HG03571 (cell line): Measurements from ENCODE around the gene POU5F1.

Source experiments
- ATAC-seq: cut with Tn5 transposase; IDR thresholded peaks from one replicate; pipeline ENCODE4 v1.9.1; 2021; ENCODE audit not compliant: unreplicated experiment

The POU5F1 gene

DNA sequence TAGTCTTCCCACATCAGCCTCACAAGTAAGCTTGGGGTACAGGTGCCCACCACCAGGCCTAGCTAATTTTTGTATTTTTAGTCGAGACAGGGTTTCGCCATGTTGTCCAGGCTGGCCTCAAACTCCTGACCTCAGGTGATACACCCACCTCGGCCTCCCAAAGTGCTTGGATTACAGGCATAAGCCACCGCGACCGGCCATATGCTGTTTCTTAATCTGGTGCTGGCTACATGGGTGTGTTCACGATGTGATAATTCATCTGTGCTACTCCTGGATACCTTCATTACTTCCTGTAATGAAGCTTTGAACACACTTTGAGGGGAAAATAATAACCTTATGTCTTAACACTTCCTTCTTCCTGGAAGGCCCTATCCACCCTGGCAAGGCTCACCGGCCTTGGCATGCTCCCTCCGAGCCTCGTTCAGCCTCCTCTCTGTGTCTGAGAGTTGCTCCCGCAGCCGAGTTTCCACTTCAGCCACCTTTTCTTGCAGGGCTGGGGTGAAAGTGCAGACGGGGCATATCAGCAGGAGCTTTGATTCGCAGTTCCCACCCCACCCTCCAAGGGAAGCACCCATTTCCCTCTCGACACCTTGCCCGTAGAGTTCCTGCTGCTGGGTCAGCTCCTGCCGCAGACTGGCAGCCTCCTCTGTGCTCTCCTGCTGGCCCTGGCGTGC lies 26.0 kb downstream of the POU5F1 start:
- ATAC-seq: no peak

DNA sequence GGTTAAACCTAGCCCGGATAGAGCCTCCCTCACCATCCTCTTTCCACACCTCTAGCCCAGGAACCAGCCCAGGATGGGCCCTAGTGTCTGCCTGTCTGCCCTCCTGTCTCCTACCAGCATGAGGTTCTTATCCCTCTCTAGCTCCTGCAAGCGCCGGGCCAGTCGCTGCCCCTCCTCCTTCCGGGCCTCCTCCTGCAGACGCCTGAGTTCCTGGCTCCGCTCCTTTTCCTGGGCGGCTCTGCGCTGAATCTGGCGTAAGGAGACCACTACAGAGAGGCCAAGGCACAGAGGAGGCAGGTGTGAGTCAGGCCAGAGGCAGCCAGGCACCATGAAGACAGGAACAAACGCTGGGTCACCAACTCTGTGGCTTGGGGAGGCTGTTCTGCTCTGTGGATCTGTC lies 27.3 kb downstream of the POU5F1 start:
- ATAC-seq: no peak

DNA sequence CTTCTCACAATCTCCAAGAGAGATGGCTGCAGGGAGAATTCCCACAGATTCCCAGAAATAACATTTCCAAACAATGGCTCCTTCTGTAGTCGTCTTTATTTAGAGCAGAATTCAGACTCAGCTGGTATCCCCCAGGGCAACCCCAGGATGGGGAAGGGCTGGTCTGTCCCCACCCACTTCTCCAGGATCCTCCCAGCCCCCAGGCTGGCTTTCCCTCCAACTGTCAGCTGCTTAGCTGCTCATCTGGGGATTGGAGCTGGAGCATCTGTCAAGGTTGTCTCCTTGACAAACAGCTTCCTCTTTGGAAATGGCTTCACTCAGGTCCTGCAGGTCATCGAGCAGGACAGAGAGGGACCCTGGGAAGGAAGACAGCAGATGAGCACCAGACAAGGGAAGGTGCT lies 28.1 kb downstream of the POU5F1 start:
- ATAC-seq: no peak

DNA sequence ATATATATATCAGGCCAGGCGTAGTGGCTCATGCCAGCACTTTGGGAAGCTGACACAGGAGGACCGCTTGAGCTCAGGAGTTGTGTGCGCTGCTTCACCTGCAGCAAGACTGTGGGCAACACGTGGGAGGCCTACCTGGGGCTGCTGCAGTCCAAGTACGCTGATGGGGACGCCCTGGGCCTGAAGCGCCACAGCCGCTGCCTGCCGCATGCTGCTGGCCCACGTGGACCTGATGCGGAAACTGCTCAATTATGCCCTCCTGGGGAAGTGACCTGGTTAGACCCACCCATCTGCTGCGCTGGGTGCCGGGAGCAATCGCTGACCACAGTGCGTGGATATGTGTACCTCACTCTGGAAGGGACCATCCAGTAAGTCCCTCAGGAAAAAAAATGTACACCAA lies 29.8 kb downstream of the POU5F1 start:
- no peak for ATAC-seq

DNA sequence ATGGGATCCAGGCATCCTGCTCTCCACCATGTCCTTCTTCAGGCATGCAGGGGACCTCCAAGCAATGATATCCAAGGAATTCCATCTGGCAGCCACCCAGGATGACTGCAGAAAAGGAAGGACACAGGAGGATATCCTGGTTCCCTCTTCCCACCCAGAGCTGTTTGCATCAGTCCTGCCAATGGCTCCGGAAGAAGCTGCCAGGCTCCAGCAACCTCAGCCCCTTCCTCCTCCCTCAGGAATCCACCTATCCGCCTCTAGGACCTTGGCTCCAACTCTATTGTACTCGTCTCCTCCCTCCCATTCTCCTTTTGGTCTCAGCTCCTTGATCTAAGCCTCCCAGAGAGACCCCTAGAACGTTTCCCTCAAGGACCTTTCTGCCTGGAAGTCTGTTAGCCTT lies 30.9 kb downstream of the POU5F1 start:
- ATAC-seq: no peak

DNA sequence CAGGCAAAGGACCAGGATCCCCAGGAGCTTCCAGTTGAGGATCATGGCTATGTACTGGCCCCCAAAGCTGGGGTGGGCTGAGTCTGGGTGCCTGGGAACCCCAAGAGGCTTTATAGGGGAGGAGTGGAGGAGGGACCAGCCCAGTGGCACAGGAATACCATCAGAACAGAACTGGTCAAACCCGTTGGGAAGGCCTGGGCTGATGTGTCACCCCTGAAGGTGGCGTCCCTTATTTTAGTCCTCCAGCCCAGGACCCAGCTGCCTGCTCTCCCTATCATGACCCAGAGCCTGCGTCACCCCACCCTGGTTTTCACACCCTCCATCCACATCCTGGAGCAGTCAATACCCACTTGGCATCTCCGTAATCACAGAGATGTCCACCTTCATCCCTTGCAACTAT lies 31.5 kb downstream of the POU5F1 start, which contains the start of gene PSORS1C2:
Gene PSORS1C2, minus strand, starts transcription at position 85 of the 400 bp plus-strand sequence. Its CDS starts 40 bp downstream, at position 45.
- no peak for ATAC-seq

DNA sequence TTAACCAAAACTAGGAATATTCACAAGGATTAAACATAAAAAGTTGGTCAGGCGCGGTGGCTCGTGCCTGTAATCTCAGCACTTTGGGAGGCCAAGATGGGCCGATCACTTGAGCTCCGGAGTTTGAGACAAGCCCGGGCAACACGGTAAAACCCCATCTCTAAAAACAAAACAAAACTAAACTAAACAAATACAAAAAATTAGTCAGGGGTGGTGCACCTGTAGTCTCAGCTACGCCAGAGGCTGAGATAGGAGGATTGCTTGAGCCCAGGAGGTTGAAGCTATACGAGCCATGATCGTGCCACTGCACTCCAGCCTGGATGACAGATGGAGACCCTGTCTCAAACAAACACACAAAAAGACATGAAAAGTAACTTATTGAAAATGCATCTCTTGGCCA lies 34.8 kb downstream of the POU5F1 start:
- no peak for ATAC-seq

DNA sequence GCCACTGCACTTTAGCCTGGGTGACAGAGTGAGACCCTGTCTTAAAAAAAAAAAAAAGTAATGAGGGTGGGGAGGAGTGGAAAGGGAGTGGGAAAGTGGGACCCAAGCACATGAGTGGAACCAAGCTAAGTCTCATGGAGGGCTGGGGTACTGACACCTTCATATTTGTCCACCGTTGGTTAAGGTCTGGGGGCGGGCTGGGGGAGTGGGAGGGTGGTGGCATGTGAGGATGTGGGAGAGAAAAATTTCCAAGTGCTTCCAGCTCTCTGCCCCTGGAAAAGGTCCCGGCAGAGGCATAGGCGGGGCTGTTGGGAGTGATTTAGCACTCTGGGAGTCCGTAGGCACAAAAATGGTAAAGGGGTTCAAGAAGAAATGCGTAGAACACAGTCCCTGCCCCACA lies 37.7 kb downstream of the POU5F1 start:
- ATAC-seq: no peak

DNA sequence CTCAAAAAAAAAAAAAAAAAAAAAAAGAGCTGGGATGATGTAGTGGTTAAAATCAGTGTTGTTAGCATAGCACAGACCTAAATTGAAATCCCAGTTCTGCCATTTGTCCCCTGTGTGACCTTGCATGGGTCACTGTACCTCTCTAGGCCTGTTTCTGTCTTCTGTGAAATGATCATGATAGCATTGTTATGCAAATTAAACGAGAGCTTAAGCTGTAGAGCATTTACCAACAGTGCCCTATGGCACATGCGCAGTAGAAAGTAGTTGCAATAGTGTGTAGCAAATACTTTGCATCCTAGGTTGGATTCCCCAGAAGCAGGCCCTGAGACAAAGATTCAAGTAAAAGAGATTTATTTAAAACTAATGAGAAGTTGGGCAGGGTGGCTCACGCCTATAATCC lies 38.9 kb downstream of the POU5F1 start:
- no peak for ATAC-seq

DNA sequence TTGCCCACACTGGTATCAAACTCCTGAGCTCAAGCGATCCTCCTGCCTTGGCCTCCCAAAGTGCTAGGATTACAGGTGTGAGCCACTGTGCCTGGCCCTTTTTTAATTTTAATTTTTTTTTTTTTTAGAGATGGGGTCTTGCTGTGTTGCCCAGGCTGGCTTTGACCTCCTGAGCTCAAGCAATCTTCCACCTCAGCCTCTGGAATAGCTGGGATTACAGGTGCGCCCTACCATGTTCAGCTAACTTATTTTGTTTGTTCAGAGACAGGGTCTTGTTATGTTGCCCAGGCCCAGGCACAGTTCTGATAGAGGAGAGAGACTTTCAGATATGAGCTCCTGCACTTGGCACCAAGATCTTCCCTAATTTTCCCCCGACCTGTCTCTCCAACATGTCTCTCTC lies 39.7 kb downstream of the POU5F1 start:
- no peak for ATAC-seq

DNA sequence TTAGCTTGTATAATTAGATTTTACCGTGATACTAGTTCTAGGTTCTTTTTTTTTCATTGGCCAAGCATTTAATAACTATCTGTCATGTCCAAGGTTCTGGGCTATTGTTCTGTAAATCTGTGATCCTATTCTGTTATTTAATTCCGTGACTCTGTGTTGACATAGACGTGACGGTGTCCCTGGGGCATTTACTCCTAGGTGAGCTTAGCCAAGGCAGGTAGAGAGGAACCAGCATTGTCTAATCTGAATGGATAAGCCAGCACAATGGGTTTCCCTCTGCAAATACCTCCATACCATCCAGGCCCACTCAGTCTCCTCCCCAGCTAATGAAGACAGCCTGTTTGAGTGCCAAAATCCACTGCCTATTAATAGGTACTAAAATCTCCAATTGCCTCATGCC lies 41.4 kb downstream of the POU5F1 start:
- no peak for ATAC-seq

DNA sequence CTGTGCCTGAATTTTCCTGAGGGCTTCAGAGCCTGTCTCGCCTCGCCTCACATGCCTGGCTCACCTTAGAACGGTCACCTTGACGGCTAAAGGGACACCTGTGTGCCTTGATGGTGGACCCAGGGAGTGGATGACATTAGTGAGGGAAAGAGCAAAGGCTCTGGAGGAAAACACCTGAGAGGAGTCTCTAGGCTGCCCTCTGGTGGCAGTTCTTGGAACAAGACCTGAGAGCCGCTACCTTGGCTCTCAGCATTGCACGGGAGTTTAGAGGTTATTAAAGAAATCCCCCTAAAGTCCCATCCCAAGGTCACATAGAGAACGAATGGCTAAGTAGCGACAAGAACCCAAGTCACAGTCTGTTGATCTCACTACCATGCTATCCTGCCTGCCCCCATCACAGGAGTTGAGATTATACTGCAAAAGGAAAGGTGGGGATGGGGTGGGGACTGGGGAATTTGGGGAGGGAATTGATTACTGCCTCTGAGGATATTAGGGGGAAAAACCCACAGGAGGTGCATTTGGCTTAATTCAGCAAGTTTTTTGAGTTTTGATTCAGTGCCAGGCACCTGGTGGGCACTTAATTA lies 42.3 kb downstream of the POU5F1 start:
- ATAC-seq: no peak

DNA sequence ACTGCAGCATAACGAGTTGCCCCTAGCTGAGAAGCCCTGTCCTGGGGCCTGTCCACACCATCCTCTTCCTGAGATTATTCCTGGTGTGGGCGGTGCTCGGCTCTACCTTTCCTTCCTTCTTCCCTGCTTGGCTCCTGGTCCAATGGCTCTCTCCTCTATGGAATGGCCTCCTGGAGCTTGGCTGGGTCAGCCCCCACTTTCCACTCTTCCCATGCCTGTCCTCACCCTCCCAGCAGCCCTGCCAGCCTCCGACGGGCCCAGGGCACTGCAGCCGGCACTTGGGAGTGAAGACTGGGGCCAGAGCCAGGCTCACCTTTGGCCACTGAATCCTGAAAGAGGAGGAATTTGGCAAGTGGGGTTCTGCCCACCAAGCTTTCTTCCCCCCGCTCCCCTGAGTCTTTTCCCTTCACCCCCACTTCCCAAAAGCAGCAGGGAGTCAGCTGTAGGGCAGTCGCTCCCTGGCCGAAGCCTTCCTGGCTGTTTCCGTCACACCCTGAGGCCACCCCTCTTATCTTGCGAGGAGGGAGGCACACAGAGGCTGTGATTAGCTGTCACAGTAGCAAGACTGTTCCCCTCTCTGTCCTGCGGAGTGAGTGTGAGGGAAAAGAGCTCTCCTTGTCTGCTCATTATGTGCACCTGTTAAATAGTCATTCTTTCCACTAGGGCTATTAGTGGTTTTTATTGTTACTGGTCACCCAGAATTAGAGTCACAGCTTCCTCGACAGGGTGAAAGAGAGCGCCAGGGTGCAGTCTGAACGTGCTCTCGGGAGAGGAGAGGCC lies 43.9 kb downstream of the POU5F1 start:
- no peak for ATAC-seq

DNA sequence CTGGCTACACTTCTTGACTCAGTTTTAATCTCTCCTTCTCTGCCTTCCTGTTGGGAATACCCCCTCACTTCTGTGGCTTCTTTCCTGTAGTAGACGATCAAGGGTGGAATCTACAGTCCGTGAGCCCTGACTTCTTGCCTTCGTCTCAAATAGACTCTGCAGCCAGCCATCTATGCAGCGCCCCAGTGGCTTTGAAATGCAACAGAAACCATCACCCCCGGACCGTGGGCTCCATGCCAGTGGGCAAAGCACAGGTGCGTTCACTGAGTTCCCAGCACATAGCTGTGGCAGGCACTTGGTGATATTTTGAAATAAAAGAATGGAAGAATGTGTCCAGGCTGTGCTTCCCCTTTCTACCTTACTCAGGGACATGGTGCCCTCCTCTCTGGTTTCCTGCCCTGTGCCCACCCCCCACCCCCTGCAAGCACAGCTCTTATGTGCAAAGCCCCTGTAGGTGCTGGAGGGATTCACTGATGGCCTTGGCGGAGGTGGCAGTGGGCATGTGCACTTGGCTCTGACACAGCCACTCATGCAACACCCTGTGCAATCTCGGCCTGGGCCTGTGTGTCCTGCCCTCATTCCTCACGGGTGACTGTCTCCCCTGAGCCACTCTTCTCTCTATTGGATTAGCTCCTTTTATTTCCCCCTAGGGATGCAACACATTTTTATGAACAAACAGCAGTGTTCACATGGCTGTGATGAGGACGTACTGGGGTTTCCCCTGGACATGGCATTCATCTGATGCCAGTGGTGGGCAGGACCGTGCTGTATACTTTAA lies 44.7 kb downstream of the POU5F1 start:
- ATAC-seq: no peak

DNA sequence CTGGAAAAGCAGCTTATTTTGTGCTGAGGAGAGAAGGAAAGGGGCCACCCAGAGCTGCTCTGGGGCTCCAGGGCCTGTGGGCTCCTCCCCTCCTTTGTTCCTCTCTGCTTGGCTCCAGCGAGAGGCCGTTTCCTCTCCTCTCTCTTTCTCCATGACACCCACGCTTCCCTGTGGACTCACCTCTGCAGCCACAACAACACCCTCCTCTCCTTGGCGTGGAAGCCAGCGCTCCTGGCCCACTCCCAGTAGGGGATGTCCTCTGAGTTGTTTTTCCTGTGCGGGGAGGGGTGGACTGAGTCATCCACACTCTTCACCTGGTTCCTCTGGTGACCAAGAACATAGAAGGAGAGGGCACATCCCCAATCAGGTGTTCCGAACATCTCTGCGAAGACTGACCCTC lies 45.3 kb downstream of the POU5F1 start:
- ATAC-seq: no peak

DNA sequence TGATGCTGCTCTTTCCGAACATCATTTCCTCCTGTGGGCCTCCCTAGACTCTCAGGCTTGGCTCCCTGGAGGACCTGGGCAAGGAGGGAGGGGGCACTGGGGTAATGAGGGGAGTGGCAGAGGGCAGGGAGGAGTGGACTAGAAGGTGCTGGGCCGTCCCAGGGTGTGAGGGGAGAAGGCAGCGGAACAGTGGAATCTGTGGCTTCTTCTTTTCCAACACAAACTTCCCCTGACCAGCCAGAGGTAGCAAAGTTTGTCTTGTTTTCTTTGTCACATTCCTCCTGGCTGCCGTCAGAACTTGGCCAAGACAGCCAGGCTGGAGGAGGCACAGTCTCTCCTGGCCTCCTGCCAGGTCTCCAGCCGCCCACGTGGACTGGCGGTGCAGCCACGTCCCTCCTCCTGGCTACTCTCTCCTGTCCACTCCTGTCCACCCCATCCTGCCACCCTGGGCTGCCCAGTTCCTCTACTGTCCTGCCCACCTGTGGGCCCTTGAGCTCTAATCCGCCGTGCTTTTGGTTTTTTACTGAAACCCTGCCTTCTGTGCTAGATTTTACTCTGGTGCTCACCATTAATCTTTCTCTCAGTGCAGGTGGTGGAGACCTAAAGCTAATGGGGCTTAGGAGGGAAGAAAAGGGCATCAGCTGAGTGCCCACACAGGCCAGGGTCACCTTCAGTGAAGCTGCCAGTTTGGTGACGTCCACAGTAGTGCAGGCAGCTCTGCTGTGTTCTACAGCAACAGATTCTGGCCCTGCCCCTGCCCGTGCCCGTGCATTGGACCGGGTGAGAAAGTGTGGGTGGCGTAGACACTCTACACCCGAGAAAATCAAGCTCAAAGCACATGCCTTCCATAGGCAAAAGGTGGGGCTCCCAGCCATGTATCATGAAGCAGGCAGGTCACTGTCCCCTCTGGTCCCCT lies 47.4 kb downstream of the POU5F1 start:
- ATAC-seq: no peak

DNA sequence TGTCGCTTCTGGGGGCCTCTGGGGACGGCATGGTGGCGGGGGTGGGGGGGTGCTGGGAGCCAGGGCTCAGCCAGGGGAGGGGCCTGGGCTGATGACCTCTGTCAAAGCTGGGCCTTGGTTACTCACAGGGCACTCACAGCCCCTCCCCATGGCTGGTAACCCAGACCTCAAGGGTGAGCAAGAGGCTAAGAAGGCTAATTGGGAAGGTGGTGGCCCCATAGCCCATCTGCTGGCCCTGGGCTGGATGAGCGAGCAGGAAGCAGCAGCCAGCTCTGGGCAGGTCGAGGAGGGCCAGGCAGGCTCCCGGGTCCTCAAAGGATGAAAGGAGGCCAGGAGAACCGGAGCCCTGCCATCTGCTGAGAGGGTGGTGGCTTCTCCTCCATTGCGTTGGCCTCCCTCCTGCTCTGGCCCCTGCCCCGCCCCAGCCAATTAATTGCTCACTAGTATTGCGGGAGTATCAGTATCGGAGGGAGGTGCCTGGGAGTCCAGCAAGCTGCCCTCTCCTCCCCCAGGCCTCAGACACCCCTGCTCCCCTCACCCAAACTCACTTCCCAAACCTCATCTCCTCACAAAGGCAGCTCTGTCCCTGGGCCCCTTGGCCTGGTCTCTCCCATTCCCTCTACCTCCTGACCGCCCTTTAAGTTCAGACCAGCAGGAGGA lies 49.2 kb downstream of the POU5F1 start:
- ATAC-seq: no peak

DNA sequence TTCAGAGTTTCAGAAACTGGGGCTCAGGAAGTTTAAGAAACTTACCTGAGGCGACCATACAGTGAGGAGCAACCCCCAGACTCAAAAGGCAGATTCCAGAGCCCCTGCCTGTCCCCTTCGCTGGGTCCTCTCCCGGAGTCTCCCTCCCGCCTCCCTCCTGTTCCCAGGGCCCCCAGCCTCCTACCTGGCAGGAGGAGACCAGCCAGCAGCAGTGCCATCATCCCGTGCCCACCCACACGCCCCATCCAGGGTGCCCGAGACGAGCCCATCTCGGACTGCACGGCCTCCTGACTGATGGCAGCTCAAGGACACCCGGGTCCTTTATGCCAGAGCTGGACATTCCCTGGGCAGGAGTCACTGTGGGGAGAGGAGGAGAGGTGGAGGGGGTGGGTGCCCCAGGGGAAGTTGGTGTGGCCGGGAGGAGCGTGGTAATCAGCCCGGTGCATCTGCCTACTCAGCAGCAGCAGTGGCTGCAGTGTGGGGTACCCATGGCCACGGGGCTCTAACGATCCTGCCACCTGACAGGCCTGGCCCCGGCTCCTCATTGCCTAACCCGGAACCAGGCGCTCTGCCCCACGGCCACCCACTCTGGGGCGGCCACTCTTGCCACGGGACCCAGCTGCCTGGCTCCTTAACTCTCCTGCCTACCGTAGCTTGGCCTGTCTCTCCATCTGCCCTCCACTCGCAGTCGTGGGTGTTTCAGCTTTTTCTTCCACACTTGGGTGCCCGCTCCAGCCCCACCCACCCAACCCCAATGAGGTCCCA lies 50.1 kb downstream of the POU5F1 start, which contains the start of gene CDSN:
Gene CDSN, minus strand, starts transcription at position 296 of the 765 bp plus-strand sequence. Its CDS starts 27 bp downstream, at position 269.
- ATAC-seq: no peak

DNA sequence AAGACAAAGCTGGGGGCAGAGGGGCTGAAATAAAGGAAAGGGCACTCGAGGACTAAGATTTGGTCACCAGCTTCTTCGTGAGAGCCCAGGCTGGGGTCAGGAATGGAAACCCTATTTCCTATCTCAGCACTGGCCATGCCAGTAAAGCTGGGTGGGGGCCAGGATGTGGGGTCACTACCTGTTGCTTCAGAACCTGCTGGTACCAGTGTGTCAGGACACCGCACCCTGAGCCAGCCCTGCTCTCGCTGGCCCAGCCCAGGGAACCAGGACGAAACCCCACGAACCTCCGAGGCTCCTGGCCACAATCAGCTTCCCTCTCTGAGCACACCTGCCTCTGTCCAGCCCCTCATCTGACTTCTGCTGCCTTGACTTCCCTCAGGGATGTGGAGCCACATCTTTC lies 52.3 kb downstream of the POU5F1 start:
- ATAC-seq: no peak
